ENCODE data around the gene IFRD2.

- TF ChIP-seq HMGXB4 (CRISPR knock-in tag; IDR thresholded peaks at IDR 0.05) (no peak), TCF7 (IDR thresholded peaks at IDR 0.05; ENCODE audit: borderline replicate concordance) (no peak), PML (IDR thresholded peaks at IDR 0.05; ENCODE audit: low read length) (no peak), ARID3A (IDR thresholded peaks at IDR 0.05; ENCODE audit: borderline replicate concordance, low read depth, low read length) (no peak), EP300 (IDR thresholded peaks at IDR 0.05; ENCODE audit: low read length) (no peak), CTCF (IDR thresholded peaks at IDR 0.05 in 2 of 3, conservative IDR thresholded peaks at IDR 0.05 in 1 of 3; ENCODE audit: insufficient read depth in 2 of 3, low read depth in 1 of 3, low read length in 3 of 3) (no peak), PHB2 (IDR thresholded peaks at IDR 0.05; ENCODE audit: low read depth) (no peak)
Measured at GRCh38 chr3:50259432-50260026, 32.7 kb downstream of the IFRD2 start.
